SU-DHL-6 (cell line): ENCODE results near the gene CEP85.

Experiments
- H2AFZ ChIP-seq: fragments of 200-600 bp; sonication (generic); 2 replicates; pipeline ENCODE4 v1.6.1; 2014; ENCODE audit warnings: low read depth, mild to moderate bottlenecking, moderate library complexity, mixed read lengths, antibody characterized with exemption, low read length; ENCODE audit not compliant: severe bottlenecking
- H3F3A ChIP-seq: fragments of 200-600 bp; shearing (Covaris generic); 2 replicates; pipeline ENCODE4 v1.6.0; 2016; ENCODE audit warnings: antibody characterized with exemption, mild to moderate bottlenecking; ENCODE audit not compliant: insufficient read depth
- H3K27ac ChIP-seq: fragments of 200-600 bp; sonication (generic); 2 replicates; pipeline ENCODE4 v1.5.1; 2016; ENCODE audit warnings: low read depth, mild to moderate bottlenecking, low read length, moderate library complexity, mixed read lengths
- H3K27me3 ChIP-seq: fragments of 200-600 bp; sonication (generic), shearing (Covaris generic); 2 replicates; pipeline ENCODE4 v1.6.0; 2014; ENCODE audit warnings: mild to moderate bottlenecking, low read length
- H3K36me3 ChIP-seq: fragments of 200-600 bp; sonication (generic); 2 replicates; pipeline ENCODE4 v1.6.1; 2014; ENCODE audit warnings: mild to moderate bottlenecking, low read length, mixed read lengths
- H3K4me2 ChIP-seq: fragments of 300-600, 200-600 bp; shearing (Covaris generic), sonication (generic); 2 replicates; pipeline ENCODE4 v1.6.0; 2014; ENCODE audit warnings: low read length, low read depth, mild to moderate bottlenecking; ENCODE audit not compliant: poor library complexity, severe bottlenecking
- H3K4me3 ChIP-seq: fragments of 200-600 bp; sonication (generic); 2 replicates; pipeline ENCODE4 v1.5.1; 2014; ENCODE audit warnings: antibody characterized with exemption, low read length, mild to moderate bottlenecking, mixed read lengths; ENCODE audit not compliant: insufficient read depth, poor library complexity, severe bottlenecking
- H3K79me2 ChIP-seq: fragments of 200-600 bp; sonication (generic); 2 replicates; pipeline ENCODE4 v1.6.1; 2014; ENCODE audit warnings: mild to moderate bottlenecking, low read length, moderate library complexity; ENCODE audit not compliant: insufficient read depth
- H3K9ac ChIP-seq: fragments of 200-600 bp; sonication (generic); 2 replicates; pipeline ENCODE4 v1.7.0; 2014; ENCODE audit warnings: mild to moderate bottlenecking, low read length
- H3K9me2 ChIP-seq: fragments of 200-600 bp; sonication (generic); replicated peaks from 2 replicates; pipeline ENCODE4 v1.6.1; 2014; ENCODE audit warnings: low read length; ENCODE audit not compliant: insufficient read depth
- H3K9me3 ChIP-seq: fragments of 200-600 bp; sonication (generic); 2 replicates; pipeline ENCODE4 v1.6.1; 2014; ENCODE audit warnings: low read length, mixed read lengths; ENCODE audit not compliant: insufficient read depth
- H4K20me1 ChIP-seq: fragments of 200-600 bp; sonication (generic); 2 replicates; pipeline ENCODE4 v1.6.1; 2014; ENCODE audit warnings: low read depth, mild to moderate bottlenecking, antibody characterized with exemption, low read length, moderate library complexity, mixed read lengths
- EZH2phosphoT487 ChIP-seq: fragments of 200-600 bp; sonication (generic), shearing (Covaris generic); conservative IDR thresholded peaks from 2 replicates; pipeline ENCODE4 v1.6.1; 2018; ENCODE audit warnings: mild to moderate bottlenecking, antibody characterized with exemption, low read length, moderate library complexity, mixed read lengths
- TF ChIP-seq, protein P1 (sequence below): fragments of 200-600 bp; sonication (generic); IDR thresholded peaks from one replicate; pipeline ENCODE4 v1.5.1; 2017; ENCODE audit warnings: antibody characterized with exemption, mild to moderate bottlenecking, low read length, moderate library complexity; ENCODE audit not compliant: insufficient read depth, poor library complexity, severe bottlenecking

Gene CEP85

DNA sequence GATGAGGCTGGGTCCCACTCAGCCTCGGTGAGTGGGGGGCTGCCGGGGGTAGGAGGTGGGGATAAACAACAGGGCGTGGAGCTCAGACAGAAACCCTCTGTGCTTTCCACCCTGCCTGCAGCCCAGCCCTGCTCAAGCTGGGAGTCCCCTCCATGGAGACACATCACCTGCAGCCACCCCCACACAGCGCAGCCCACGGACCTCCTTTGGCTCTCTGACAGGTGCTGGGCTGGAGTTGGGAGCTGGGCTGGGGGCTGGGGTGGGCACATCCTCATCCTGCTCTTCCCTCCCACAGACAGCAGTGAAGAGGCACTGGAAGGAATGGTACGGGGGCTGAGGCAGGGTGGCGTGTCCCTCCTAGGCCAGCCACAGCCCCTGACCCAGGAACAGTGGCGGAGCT, 45.5 kb upstream of the CEP85 start:
- TF ChIP-seq, protein P1, sequence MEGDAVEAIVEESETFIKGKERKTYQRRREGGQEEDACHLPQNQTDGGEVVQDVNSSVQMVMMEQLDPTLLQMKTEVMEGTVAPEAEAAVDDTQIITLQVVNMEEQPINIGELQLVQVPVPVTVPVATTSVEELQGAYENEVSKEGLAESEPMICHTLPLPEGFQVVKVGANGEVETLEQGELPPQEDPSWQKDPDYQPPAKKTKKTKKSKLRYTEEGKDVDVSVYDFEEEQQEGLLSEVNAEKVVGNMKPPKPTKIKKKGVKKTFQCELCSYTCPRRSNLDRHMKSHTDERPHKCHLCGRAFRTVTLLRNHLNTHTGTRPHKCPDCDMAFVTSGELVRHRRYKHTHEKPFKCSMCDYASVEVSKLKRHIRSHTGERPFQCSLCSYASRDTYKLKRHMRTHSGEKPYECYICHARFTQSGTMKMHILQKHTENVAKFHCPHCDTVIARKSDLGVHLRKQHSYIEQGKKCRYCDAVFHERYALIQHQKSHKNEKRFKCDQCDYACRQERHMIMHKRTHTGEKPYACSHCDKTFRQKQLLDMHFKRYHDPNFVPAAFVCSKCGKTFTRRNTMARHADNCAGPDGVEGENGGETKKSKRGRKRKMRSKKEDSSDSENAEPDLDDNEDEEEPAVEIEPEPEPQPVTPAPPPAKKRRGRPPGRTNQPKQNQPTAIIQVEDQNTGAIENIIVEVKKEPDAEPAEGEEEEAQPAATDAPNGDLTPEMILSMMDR: no peak
- no peak for TF ChIP-seq EZH2phosphoT487

DNA sequence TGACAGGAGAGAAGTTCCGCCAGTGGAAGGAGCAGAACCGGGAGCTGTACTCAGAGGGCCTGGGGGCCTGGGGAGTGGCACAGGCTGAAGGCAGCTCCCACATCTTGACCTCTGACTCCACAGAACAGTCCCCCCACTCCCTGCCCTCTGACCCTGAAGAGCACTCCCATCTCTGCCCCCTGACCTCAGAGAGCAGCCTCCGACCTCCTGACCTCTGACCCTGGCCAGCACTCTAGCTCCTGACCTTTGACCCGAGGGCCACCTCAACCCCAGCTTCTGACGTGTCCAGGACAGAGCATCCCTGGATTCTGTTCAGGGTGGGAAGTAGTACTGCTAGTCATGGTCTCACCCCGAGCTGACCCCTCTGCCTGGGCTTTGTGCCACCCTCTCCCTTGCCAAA, 44.7 kb upstream of the CEP85 start:
- Histone ChIP-seq H3K4me2 (no peak overlapping the region), H4K20me1 (no peaks in the 10 kb centered on the region), H2AFZ (no peak overlapping the region), H3K9ac (no peak overlapping the region), H3K4me3 (no peak overlapping the region), H3F3A (no peaks in the 10 kb centered on the region), H3K9me3 (no peaks in the 10 kb centered on the region), H3K27ac (no peak overlapping the region), H3K79me2 (no peaks in the 10 kb centered on the region), H3K9me2 (no peaks in the 10 kb centered on the region), H3K27me3 (no peaks in the 10 kb centered on the region), H3K36me3 (no peaks in the 10 kb centered on the region)
- no peak for TF ChIP-seq EZH2phosphoT487
- TF ChIP-seq, protein P1: no peak

More for the DNA sequence above, 45.5 kb upstream of the CEP85 start:
- H3K9me3 ChIP-seq: no peaks in the 10 kb centered on the region
- H3K36me3 ChIP-seq: no peaks in the 10 kb centered on the region
- no peak overlapping the region for H3K4me2 ChIP-seq
- H3K27ac ChIP-seq: no peak overlapping the region
- no peak overlapping the region for H3K9ac ChIP-seq
- no peak overlapping the region for H2AFZ ChIP-seq
- no peaks in the 10 kb centered on the region for H4K20me1 ChIP-seq
- no peaks in the 10 kb centered on the region for H3K79me2 ChIP-seq
- no peak overlapping the region for H3K4me3 ChIP-seq
- no peaks in the 10 kb centered on the region for H3F3A ChIP-seq
- H3K9me2 ChIP-seq: no peaks in the 10 kb centered on the region
- H3K27me3 ChIP-seq: no peaks in the 10 kb centered on the region

DNA sequence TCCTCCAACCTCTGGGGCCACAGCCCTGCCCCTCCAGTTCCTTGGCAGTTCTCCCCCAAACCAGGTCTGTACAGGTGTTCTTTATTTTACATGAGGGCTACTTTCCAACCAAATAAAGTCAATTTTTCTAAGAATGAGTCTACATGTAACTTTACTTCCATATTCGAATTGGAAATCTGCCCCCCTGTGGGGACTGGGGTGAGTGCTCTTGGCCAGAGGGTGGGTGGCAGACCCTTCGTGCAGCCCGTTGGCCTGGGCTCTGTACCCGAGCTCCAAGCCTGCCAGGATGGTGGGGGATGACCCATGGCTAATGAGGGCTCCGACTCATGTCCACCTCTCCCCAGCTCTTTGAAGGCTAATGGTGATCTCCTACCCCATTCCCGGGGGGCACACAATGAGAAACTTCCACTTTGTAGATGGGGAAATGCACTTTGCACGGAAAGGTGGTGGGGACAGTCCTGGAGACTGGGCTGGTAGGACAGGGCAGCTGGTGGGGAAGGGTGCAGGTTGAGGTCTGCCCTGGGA, 44.2 kb upstream of the CEP85 start:
- Histone ChIP-seq H2AFZ (no peak overlapping the region), H3K9me2 (no peaks in the 10 kb centered on the region), H3F3A (no peaks in the 10 kb centered on the region), H4K20me1 (no peaks in the 10 kb centered on the region), H3K27ac (no peak overlapping the region), H3K27me3 (no peaks in the 10 kb centered on the region), H3K4me3 (no peak overlapping the region), H3K79me2 (no peaks in the 10 kb centered on the region), H3K9me3 (no peaks in the 10 kb centered on the region), H3K4me2 (no peak overlapping the region), H3K9ac (no peak overlapping the region), H3K36me3 (no peaks in the 10 kb centered on the region)
- TF ChIP-seq EZH2phosphoT487: no peak
- TF ChIP-seq, protein P1: no peak
